GM19395 (cell line): ENCODE results near the gene NAALADL2.
"Not testable (repeated sequence)": the region's sequence is repeated elsewhere in the genome, so short reads cannot be mapped to it uniquely, and the experiment has no call there.

Experiments used
- ATAC-seq: cut with Tn5 transposase; IDR thresholded peaks from one replicate; pipeline ENCODE4 v1.9.1; 2021; ENCODE audit warnings: mild to moderate bottlenecking, moderate library complexity; ENCODE audit not compliant: unreplicated experiment

NAALADL2 gene

DNA sequence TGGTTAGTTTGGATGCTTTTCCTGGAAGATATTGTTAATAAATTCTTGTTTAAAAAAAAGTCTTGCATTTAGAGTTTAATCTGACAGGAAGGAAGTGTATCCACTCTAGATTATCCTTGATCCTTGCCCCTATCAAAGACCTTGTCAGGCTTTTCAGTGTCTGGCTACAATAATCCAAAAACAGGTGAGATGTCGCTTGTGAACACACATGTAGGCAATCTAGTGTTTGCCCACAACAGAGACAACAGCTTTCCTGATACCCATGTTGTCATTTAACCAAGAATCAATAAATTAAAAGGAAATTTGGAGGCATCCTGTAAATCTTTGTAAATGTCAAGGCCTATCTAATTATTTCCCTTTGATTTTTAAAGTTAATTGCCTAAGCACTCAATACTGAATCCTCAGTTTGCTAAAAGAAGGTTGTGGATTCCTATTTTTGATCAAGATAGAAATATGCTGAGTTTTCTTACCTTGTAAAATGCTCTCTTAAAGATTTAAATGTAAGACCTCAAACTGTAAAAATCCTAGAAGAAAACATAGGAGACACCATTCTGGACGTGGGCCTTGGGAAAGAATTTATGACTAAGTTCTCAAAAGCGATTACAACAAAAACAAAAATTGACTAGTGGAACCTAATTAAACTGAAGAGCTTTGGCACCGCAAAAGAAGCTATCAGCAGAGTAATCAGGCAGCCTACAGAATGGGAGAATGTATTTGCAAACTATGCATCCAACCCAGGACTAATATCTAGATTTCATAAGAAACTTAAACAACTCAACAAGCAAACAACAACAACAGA lies 207.7 kb downstream of the NAALADL2 start:
- ATAC-seq, result no peak

DNA sequence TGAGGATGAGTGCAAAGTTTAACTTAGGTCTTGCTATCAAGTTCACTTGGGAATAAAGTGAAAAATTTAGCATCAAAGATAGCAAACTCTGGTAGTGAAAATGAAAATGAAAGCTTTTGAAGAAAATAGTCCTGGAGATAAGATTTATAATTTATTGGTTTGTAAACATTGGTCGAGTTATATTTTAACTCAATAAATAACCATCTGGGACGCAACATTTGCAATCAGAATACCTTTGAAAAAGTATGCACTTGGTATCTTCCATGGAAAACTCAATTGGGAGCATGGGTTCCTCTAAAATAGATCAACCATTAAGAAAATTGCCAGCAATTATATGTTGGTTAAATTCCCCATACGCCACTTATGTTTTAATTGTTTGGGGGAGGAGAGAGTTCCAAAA lies 209.5 kb downstream of the NAALADL2 start:
- no peak for ATAC-seq

DNA sequence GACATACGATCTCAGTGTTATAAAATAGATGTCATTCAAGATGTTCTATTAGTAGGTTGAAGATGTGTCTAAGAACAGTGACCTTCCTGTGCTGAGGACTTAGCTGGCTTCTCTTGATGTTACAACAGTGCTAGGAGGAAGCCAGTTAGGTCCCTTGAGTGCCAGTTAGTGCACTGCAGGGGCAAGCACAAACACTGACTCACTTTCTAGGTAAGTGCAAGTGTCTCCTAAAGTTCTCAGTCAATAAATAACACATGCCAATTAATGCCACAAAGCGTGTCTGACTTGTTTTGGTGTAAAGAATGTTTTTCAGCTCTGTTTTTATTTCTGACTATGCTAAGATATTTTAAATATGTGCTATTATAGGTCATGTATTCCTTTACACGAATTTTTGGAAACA lies 211.8 kb downstream of the NAALADL2 start:
- ATAC-seq, result no peak

DNA sequence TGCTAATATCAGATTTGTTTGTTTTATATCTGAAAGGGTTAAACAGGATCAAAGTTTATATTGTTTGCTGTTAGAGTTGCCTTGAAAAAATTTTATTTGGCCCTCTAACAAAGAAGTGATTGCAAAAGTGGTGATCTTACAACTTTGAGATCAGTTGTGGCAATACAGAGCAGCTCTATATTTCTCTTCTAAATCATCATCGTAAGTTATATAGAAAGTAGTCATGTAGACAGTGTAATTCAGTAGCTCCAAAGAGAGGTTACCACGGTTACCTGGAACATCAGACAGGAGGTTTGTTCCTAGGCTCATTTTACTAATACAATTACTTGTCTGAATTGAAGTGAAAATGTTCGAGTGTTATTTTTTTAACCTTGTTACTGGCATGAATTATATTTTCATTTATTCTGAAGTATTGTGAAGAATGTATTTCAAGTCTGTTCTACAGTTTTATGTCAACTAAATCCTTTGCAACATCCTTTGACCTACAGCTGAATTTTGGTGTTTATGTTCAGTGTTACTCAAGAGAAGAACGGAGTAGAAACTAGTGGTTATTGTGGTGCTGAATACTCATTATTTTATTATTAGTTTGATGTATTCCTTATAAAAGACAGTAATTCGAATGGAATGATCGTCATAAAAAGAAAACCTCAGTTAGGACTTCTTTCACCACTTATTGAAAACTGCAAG lies 214.2 kb downstream of the NAALADL2 start:
- no peak for ATAC-seq

DNA sequence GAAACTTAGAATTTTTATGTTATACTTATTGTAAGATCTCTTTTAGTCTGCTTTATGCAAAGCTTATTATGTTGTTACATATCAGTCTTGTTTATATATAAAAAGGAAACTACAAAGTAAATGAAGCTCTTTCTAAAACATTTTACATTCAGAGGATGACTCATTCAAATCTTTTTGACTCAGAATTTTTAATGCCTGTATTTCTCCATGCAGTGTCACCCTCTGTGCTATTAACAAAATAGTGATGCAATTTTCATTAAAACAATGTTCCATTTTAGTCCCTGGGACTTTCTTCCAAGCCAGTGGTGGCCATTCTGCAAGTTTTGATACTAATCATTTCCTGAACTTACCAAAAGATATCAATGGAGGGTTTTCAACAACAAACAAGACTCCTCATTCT lies 216.1 kb downstream of the NAALADL2 start:
- ATAC-seq, result no peak

DNA sequence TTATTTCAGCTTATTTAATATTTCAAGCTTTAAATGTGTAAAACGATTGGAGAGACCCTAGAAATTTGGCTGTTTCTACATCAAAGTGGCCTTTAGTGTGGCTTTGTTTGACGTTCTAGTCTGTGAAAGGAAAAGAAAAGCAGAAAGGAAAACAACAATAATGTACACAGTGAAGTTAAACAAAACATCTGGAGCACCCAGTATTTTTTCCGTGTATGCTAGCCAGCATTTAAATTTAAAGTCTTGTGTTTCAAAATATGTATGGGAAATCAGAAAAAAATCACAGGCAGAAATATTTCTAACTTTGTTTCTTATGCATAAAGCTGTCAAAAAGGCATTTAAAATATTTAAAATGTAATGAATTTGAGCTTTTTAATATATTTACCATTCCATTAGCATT lies 218.1 kb downstream of the NAALADL2 start:
- ATAC-seq, result no peak

DNA sequence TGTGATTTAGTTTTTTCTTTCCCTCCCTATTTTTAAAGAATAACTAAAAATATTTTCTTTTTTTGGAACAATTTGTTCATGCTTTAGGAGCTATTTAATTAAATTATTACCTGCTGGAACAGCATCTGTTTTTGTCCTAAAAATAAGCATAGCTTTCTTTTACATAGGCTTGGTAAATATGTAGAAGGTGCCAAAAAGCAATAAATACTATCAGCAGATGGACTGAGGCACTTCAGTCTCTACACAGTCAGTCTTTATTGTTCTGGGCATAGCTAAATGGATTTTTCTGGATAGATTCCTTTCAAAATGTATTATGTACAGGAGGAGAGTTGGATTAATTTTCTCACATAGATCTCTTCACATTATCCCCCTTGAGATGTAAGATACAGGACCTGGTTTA lies 223.5 kb downstream of the NAALADL2 start:
- ATAC-seq, result no peak

DNA sequence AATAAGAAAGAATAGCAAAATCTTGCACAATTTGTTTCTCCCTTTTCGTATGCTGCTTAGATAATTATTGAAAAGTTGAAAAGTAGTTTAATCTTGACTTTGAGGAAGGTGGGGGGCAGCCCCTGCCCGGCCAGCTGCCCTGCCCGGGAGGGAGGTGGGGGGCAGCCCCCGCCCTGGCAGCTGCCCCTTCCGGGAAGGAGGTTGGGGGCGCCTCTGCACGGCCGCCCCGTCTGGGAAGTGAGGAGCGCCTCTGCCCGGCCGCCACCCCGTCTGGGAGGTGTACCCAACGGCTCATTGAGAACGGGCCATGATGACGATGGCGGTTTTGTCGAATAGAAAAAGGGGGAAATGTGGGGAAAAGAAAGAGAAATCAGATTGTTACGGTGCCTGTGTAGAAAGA lies 228.0 kb downstream of the NAALADL2 start:
- not testable (repeated sequence) for ATAC-seq

DNA sequence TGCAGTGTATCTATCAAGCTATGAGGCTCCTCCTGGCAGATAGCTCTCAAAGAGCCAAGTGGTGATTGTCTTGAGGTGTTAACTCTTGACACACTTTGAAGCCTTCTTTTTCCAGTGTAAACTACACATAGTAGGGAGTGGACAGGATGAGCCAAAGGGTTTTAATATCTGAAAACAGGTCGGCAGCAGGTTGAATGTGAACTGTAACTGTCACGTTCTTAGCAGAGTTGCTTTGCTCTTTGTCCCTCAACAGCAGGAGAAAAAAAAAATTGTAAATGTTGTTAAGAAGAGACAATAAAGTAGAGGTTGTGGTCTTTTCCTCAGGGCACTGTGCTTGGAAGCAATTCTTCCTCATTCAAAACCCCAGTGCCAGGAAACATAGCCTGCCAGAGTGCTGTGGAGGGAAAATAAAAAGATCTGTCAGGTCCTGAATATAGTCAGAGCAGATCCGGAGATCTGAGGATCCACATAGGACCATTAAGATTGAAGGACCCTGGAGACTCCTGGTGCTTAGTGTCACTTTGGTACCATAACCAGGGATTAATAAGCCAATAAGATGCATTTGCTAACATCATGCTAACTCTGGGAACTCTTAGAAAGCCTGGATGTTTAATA lies 229.7 kb downstream of the NAALADL2 start:
- ATAC-seq, result no peak

DNA sequence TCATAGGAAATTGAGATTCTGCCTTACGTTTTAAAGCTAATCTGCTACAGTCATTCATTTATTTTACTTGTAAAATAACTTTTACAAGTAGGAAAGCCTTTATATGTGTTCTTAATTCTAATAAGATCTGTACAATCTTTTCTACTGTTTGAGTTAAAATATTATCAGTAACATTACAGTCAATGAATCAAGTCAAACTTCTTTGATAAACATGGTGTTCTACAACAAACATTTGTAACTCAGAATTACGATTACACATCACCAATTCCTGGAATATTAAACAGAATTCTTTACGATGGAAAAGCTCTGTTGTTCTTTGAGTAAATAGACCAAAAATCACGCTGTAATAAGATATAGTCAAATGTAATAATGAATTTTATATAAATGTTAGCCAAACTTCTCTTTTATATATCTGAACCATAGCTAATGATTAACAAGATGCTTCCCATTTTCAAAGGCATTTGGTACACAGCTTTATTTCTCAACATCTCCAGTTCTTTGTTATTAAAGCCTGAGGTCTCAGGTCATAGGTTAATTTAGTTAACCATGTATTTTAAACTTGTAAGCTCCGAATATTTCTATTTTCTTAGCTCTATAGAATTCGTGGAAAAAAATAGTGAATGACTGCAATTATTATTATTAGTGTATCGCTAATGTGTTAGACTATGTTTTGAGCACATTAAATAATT lies 232.4 kb downstream of the NAALADL2 start:
- no peak for ATAC-seq

DNA sequence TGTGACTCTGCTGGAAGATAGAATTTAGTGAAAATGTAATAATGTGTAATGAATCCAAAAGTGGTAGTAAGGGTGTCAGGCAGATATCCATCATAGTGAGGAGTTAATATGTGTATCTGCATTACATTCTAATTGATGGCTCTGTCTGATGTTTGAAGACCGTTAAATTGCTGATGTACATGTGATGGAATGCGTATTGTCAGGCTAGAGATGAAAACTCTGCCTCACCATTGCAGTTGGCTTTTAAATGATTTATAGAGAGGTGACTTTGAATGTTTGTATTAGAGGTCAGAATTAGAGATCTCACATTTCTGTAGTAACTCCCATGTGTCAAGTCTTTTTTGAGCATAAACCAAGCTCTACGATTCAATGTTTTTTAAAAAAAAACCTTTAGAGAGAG lies 234.6 kb downstream of the NAALADL2 start:
- no peak for ATAC-seq

DNA sequence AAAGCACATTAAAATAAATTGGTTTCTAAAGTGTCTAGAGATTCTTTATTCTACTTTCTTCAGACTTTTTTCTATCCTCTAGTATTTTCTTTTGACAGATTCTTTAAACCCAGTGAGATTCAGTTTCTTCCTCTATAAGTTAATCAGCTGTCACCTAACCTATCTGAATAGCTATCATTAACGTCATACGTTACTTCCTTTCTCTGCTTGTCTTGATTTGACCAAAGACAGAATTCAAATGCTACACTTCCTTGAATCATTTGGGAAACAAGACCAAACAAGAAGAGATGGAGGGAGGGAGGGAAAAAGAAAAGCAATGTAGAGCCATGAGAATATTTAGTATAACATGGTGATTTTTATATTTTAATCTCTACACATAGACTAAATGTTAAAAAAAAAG lies 235.2 kb downstream of the NAALADL2 start:
- ATAC-seq, result no peak

DNA sequence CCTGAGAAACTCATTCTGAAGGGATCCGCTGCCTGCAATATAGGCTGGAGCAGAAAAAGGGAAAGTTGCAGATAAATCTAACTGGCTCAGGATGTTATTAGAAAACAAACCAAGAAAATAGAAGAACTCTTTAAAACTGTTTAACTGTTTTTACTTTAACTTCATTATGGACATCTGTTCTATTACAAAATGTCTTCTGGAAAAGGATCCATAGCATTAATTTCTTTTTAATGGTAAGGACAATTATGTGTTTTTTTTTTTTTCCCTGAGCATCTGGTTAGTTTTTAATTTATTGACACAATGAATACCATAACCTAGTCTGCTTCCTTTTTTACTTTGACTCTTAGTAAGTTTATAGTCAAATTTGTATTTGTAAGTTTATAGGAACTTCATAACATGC lies 239.5 kb downstream of the NAALADL2 start:
- ATAC-seq, result no peak

DNA sequence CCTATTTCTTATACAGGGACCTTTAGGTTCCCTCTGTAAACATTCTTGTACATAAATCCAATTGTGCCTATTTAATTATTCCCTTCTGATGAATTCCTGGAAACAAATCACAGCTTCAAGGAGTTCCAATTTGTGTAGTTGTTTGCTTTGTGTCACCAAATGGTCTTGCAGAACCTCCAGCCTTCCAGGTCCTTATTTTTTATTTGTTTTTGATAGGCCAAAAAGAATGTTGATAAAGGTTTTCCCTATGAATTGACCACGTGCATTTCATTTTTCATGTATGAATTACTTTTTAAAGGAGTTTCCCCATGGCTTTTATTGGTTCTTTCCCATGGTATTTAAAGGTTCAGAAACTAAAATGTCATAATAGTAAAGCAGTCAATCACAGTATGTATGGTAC lies 243.0 kb downstream of the NAALADL2 start:
- ATAC-seq, result no peak

DNA sequence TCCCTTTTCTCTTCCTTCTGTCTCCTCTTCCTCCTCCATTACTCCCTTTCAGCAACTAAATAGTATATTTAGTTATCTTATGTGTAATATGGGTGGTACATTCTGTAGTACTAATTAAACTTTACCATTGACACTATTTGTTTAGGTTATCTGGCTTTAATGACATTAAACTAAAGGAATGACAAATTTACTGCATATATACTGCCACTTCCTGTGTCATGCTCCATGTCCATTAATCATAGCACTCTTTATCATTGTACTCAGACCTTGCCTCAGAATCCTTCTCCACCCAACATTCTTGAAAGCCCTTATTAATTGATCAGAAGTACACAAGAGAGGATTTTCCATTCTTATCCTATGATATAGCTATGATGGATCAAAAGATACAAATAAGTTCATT lies 244.2 kb downstream of the NAALADL2 start:
- ATAC-seq, result no peak

DNA sequence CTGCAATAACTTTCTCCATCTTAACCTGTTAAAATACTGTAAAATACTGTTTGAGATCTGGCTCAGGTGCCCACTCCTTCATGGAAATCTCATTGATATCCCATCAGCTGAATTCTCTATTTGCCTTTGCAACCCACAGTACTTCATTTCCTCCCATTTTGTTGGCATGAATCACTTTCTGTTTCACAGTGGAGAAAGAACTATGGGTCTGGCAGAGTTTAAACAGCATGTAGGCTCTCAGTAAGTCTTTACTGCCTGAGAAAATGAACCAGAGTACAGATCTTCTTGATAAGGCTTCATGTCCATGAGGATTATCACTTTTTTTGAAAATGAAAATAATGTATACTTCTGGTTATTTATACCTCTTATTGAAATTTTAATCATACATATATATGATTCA lies 245.9 kb downstream of the NAALADL2 start:
- no peak for ATAC-seq

DNA sequence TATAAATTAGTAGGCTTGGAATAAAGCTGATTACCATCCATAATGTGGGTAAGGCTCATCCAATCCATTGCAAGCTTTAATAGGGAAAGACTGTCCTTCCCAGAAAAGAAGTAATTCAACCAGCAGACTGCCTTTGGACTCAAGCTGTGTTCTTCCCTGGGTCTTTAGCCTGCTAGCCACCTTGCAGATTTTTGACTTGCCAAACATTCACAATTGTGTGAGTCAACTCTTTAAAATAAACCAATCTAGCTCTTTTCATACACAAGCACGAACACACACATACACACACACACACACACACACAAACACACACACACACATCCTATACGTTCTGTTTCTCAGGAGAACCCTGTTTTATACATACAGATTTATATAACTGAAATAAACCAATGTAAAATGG lies 248.1 kb downstream of the NAALADL2 start:
- no peak for ATAC-seq

DNA sequence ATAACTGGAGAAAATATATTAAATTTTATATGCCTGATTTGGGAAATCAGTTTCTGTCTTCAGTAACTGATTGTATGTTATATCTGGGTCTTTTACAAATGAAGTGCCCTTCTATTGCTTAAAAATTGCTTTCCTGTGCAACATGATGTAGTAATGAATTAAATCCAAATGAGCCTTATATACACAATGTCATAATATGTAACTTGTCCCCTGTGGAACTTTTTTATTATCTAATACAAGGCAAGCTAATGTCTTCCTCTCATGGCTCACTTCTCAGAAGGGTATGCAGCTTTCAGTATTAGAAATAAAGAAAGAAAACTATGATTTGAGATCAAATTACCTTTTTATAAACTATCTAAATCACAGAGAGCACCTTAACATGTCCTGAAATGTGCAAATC lies 248.9 kb downstream of the NAALADL2 start:
- no peak for ATAC-seq

DNA sequence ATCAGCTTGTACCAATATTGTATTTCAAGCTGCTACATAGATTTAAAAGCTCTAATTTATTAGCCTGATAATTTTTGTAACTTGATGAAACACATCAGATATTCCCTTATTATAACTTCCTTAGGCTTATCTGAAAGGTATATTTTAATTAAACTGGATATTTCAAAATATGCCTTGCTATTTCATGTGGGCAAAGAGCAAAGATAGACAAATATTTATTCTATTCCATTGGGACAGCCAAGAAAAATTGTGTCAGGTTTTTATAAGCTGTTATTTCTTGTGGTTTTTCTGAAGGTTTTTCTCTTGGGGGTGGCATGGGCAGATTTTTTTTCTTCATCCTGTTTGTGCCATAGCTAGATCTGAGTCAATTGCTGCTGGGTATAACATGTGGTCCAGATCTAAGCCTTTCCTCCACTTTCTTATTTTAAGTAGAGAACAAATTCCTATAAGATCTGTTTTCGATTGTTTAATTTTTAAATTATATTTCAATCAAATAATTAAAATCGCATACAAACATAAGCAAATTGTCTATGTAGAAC lies 249.5 kb downstream of the NAALADL2 start:
- ATAC-seq, result no peak

DNA sequence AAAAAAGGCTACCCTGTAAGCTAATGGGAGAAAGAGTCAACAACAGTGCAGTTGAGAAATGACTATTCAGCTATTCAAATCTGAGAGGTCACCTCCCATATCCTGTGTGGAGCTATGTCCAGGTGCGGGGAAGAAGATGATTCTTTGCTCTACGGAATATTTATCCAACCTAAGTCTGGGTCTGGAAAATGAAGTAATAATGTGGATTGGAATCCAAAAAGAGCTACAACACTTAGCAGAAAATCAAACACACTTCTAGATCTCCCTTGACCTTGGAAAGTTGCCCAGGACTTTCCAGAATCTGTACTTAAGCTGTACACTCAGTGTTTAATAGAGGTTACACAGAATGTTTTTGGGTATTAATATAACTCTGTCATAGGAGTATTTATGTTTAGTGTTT lies 251.9 kb downstream of the NAALADL2 start:
- ATAC-seq, result no peak

DNA sequence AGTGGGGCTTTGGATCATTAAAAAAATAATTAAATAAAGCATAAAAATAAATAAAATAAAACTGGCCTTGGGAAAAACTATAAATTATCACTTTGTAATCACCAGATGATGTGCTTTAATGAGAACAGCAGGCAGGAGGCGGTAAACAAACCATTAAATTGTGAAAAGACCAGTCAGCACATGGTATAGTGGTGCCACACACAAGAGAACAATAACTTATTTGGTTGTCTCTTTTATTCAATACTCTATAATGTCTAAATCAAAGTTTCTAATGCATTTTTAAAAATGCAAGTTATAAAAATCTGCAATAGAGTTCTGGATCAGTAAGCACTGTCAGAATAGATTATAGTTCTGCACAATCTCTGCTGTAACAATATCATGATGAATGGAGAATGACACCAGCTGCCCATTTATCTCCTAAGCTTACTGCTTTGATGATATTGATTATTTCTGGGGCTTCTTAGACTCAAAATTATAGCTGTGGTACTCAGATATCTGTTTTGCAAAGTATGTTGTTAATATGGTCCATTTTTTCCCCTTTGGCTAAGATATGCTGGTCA lies 259.3 kb downstream of the NAALADL2 start:
- no peak for ATAC-seq
